Kidney (tissue), 14 donors: ENCODE measurements around the gene ALOX5. TPM values are rescaled to one million over a fixed set of nuclear protein-coding genes. Genes with fewer than 3 reads are reported as not detected.

Source experiments
- DNase-seq, 5 donors: peaks; one replicate each; pipeline ENCODE4 v3.0.0-alpha.2; 2013 to 2020
- FAIRE-seq: peaks from 2 replicates; lab custom pipeline; 2012; peaks lifted over from hg19 to GRCh38; lab: Jason Lieb, UNC
- H3K27ac ChIP-seq, 2 donors: one replicate each; pipeline ENCODE4 v1.7.0; 2013; ENCODE audit warnings: low read depth in 2 of 2, low read length in 2 of 2, inconsistent platforms in 1 of 2
- H3K27me3 ChIP-seq: one replicate; pipeline ENCODE4 v1.7.1; 2013; ENCODE audit warnings: low read length, inconsistent platforms; ENCODE audit not compliant: control insufficient read depth, insufficient read depth
- H3K36me3 ChIP-seq, 3 donors: one replicate each; pipeline versions ENCODE4 v1.7.0 to v1.7.1; 2013; ENCODE audit warnings: low read length in 3 of 3, control low read depth in 1 of 3, inconsistent platforms in 1 of 3; ENCODE audit not compliant: insufficient read depth in 3 of 3, control insufficient read depth in 2 of 3
- H3K4me1 ChIP-seq, 3 donors: one replicate each; pipeline versions ENCODE4 v1.7.0 to v1.7.1; 2013; ENCODE audit warnings: low read length in 3 of 3, inconsistent platforms in 1 of 3, low read depth in 1 of 3; ENCODE audit not compliant: control insufficient read depth in 2 of 3, insufficient read depth in 2 of 3
- H3K4me3 ChIP-seq, 3 donors: one replicate each; pipeline versions ENCODE4 v1.7.0 to v1.8.1; 2013; ENCODE audit warnings: low read length in 3 of 3, control low read depth in 1 of 3, inconsistent platforms in 1 of 3
- H3K9ac ChIP-seq, 3 donors: one replicate each; pipeline versions ENCODE4 v1.7.0 to v1.7.1; 2013; ENCODE audit warnings: low read length in 3 of 3, control low read depth in 1 of 3, inconsistent platforms in 1 of 3
- H3K9me3 ChIP-seq, 3 donors: one replicate each; pipeline versions ENCODE4 v1.7.0 to v1.7.1; 2013; ENCODE audit warnings: low read length in 3 of 3, control low read depth in 1 of 3, inconsistent platforms in 1 of 3; ENCODE audit not compliant: control insufficient read depth in 2 of 3, insufficient read depth in 1 of 3
- CTCF ChIP-seq: IDR thresholded peaks from 3 replicates; pipeline ENCODE4 v1.5.1; 2012; ENCODE audit warnings: mild to moderate bottlenecking, moderate library complexity, borderline replicate concordance; ENCODE audit not compliant: insufficient read depth; ENCODE audit errors: extremely low read depth
- intact Hi-C: fragments of 100-400 bp; cut with DNase I; formaldehyde crosslinking; loops from one replicate; pipeline ENCODE4 v1.11.1; 2022
- polyA plus RNA-seq: library from polyadenylated mRNA; stranded (reverse); fragments of 350-450 nt; fragmentation: Illumina TruSeq; extraction: RNeasy Lipid Tissue Mini Kit (QIAGEN cat#74804); gene quantifications from one replicate; pipeline ENCODE4 v1.2.3, GENCODE V29; 2014; ENCODE audit warnings: low read depth, low replicate concordance; ENCODE audit not compliant: insufficient read depth
- total RNA-seq: library from RNA; stranded (reverse); fragmentation: NEBNext Ultra II Directional; extraction: Animal tissue kit (Norgen Biotek cat#: 25700); gene quantifications from one replicate; pipeline ENCODE4 v1.2.1, GENCODE V29; 2021
- donor health status: control.
- donor health status: control.
- donor health status: control.
- donor health status: control.
- donor health status: control.
- donor health status: DM: yes; HTN: yes; CAD: no.
- donor health status: Normal renal cell carcinoma (clear cell type).

The ALOX5 gene
- total and polyA plus RNA-seq, 2 donors from 2014 or later, result 2.5 to 58.1 TPM

GRCh38 chr10:45437587-45438465, 63.8 kb downstream of the ALOX5 start:
- Histone ChIP-seq H3K4me3 (no peak overlapping the region), H3K9ac (no peak overlapping the region), H3K9me3 (no peaks in the 10 kb centered on the region), H3K36me3 (no peaks in the 10 kb centered on the region), H3K27me3 (no peaks in the 10 kb centered on the region), H3K27ac (no peak overlapping the region), H3K4me1 (no peaks in the 10 kb centered on the region)
- FAIRE-seq (no peak), DNase-seq (no peak)
- no peak for TF ChIP-seq CTCF
- intact Hi-C loops, result no loop called here

- Histone ChIP-seq H3K4me1 (no peaks in the 10 kb centered on the region), H3K9me3 (no peaks in the 10 kb centered on the region), H3K9ac (no peak overlapping the region), H3K36me3 (no peaks in the 10 kb centered on the region), H3K27me3 (no peaks in the 10 kb centered on the region), H3K27ac (no peak overlapping the region), H3K4me3 (no peak overlapping the region)
- DNase-seq (no peak), FAIRE-seq (no peak)
- intact Hi-C loops, result no loop called here
- no peak for TF ChIP-seq CTCF
Measured at GRCh38 chr10:45438466-45439090, 64.6 kb downstream of the ALOX5 start.

- Histone ChIP-seq H3K27me3 (no peaks in the 10 kb centered on the region), H3K4me1 (no peaks in the 10 kb centered on the region), H3K36me3 (no peaks in the 10 kb centered on the region), H3K4me3 (no peak overlapping the region), H3K9me3 (no peaks in the 10 kb centered on the region), H3K9ac (no peak overlapping the region), H3K27ac (no peak overlapping the region)
- FAIRE-seq (no peak), DNase-seq (no peak)
- no peak for TF ChIP-seq CTCF
- intact Hi-C loops, result no loop called here
Measured at GRCh38 chr10:45439365-45439764, 65.3 kb downstream of the ALOX5 start.
